B cell (primary cell): ENCODE data around the gene ABCD1.

Experiments
- CTCF ChIP-seq: fragments of 200-600 bp; IDR thresholded peaks from one replicate; pipeline ENCODE4 v1.8.0; 2022; ENCODE audit warnings: antibody characterized with exemption, mild to moderate bottlenecking
- EZH2 ChIP-seq: IDR thresholded peaks from 2 replicates; pipeline ENCODE4 v1.6.1; 2012; ENCODE audit warnings: borderline replicate concordance, low read depth, mild to moderate bottlenecking, moderate library complexity, low read length; ENCODE audit not compliant: insufficient read depth, poor library complexity, severe bottlenecking

DNA sequence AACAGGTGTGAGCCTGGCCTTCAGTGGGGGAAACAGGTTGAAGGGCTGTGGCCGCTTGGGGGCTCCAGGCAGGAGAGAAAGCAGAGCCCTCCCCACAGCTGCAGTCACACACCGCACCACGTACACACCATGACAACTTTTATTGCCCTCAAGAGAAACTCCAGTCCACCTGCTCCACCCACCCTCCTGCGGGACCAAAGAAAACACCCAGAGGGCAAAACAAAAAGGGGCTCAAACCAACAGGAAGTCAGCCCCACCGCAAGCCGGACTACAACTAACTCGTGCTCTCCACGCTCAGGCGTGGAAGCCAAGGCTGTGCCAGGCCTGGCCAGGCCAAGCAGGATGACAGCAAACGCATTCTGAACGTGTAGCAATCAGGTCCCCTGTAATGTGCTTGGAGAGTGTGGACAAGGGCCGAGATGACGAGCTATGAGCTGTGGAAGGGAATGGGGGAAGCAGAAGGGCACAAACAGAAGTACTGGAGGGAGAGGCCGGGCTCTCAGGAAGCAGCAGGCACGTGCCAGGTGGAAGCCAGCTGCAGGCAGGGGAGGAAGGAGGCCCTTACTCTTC, 24.2 kb upstream of the ABCD1 start:
- no peak for TF ChIP-seq CTCF
- no peak for TF ChIP-seq EZH2
